Right lobe of liver (tissue), 4 donors: Measurements from ENCODE around the gene TP53RK.

Source experiments
- POLR2A ChIP-seq: fragments of 450-650 bp; IDR thresholded peaks from one replicate; pipeline ENCODE4 v1.6.1; 2017; ENCODE audit warnings: antibody characterized with exemption, mild to moderate bottlenecking
- TF ChIP-seq, protein P1 (sequence below), 4 donors: fragments of 200-600 bp in 3 of 4; fragments of 450-650 bp in 1 of 4; IDR thresholded peaks; one replicate each; pipeline versions ENCODE4 v1.5.1 to v1.8.0; 2016 to 2022; ENCODE audit warnings: antibody characterized with exemption in 4 of 4, mild to moderate bottlenecking in 2 of 4
- donor health status: DM: no; HTN: no; CAD: no.
- donor health status: DM: no; HTN: no; CAD: no.
- donor health status: DM: no; HTN: yes; CAD: no.

DNA sequence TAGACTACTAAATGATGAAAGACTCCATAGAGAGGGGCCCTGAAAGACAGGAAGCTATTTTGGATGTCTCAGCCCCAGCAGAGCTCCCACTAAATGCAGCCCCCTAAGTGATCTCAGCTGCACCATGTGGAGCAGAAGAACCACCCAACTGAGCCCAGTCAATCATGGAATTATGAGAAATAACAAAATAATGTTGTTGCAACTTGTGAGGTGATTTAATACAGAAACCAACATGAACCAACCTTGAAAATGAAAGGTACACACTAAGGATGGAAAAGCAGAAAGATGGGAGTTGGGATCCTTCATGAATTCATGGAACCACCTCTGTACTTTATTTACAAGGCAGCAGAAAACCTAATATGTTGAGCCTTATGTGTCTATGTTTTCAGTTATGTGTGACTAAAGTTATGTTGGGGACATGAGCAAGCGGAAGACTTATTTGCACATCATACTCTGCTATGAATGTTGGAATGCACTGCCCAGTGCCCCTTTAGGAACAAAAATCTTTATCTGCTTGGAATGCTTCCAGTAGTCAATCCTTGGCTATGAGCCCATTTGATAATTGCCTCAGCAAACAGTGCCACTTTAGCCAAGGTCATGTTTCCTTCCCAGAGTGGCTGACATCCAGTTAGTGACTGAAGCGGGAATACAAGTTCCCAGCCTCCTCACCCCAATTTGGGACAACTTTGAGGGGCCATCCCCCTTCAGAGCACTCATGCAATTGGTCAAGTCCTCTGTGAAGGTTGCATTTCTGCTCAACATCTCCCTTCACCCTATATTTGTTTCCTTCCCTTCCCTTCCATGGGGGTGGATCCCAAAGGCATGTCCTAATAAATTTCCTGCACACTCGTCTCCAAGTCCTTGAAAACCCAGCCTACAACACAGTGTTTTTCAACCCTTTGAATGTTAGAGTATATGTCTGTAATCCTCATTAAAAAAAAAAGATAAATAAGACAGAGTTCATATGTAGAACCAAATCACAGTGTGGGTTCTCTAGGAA lies 18.4 kb downstream of the TP53RK start:
- TF ChIP-seq, protein P1, sequence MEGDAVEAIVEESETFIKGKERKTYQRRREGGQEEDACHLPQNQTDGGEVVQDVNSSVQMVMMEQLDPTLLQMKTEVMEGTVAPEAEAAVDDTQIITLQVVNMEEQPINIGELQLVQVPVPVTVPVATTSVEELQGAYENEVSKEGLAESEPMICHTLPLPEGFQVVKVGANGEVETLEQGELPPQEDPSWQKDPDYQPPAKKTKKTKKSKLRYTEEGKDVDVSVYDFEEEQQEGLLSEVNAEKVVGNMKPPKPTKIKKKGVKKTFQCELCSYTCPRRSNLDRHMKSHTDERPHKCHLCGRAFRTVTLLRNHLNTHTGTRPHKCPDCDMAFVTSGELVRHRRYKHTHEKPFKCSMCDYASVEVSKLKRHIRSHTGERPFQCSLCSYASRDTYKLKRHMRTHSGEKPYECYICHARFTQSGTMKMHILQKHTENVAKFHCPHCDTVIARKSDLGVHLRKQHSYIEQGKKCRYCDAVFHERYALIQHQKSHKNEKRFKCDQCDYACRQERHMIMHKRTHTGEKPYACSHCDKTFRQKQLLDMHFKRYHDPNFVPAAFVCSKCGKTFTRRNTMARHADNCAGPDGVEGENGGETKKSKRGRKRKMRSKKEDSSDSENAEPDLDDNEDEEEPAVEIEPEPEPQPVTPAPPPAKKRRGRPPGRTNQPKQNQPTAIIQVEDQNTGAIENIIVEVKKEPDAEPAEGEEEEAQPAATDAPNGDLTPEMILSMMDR (IDR thresholded peaks at IDR 0.05), result no peak
- no peak for TF ChIP-seq POLR2A
